ENCODE results near the gene LRRTM2.

The LRRTM2 gene

GRCh38 chr5:138912093-138912492 is 37.0 kb upstream of the LRRTM2 start:
- in situ Hi-C loops (cut with HindIII; ENCODE audit: low sequenced_read_pairs): no loop called here
- DNase-seq (ENCODE audit: low read depth): no peak
- no peak overlapping the region for H3K4me3 ChIP-seq (ENCODE audit: low read depth, low read length)
- no peak for TF ChIP-seq CTCF (IDR thresholded peaks at IDR 0.05; ENCODE audit: low read depth, low read length, missing control alignments)

- TF ChIP-seq CTCF (IDR thresholded peaks at IDR 0.05; ENCODE audit: low read depth, low read length, missing control alignments): no peak
- H3K4me3 ChIP-seq (ENCODE audit: low read depth, low read length): no peak overlapping the region
- in situ Hi-C loops (cut with HindIII; ENCODE audit: low sequenced_read_pairs): no loop called here
- peak; percentile 39 for DNase-seq (ENCODE audit: low read depth)
These were observed 36.3 kb upstream of the LRRTM2 start for GRCh38 chr5:138911441-138911840.

- DNase-seq (ENCODE audit: low read depth): no peak
- no peak overlapping the region for H3K4me3 ChIP-seq (ENCODE audit: low read depth, low read length)
- no peak for TF ChIP-seq CTCF (IDR thresholded peaks at IDR 0.05; ENCODE audit: low read depth, low read length, missing control alignments)
- in situ Hi-C loops (cut with HindIII; ENCODE audit: low sequenced_read_pairs): no loop called here
These were observed 35.5 kb upstream of the LRRTM2 start for GRCh38 chr5:138910546-138911185.

GRCh38 chr5:138909734-138910133 is 34.6 kb upstream of the LRRTM2 start:
- DNase-seq (ENCODE audit: low read depth): no peak
- no peak for TF ChIP-seq CTCF (IDR thresholded peaks at IDR 0.05; ENCODE audit: low read depth, low read length, missing control alignments)
- in situ Hi-C loops (cut with HindIII; ENCODE audit: low sequenced_read_pairs): no loop called here
- H3K4me3 ChIP-seq (ENCODE audit: low read depth, low read length): no peak overlapping the region

- DNase-seq (ENCODE audit: low read depth): no peak
- in situ Hi-C loops (cut with HindIII; ENCODE audit: low sequenced_read_pairs): no loop called here
- H3K4me3 ChIP-seq (ENCODE audit: low read depth, low read length): no peak overlapping the region
- no peak for TF ChIP-seq CTCF (IDR thresholded peaks at IDR 0.05; ENCODE audit: low read depth, low read length, missing control alignments)
These were observed 30.4 kb upstream of the LRRTM2 start for GRCh38 chr5:138905541-138905940.

GRCh38 chr5:138903130-138903775 is 28.1 kb upstream of the LRRTM2 start:
- in situ Hi-C loops (cut with HindIII; ENCODE audit: low sequenced_read_pairs): no loop called here
- peak; percentile 19 for DNase-seq (ENCODE audit: low read depth)
- no peak for TF ChIP-seq CTCF (IDR thresholded peaks at IDR 0.05; ENCODE audit: low read depth, low read length, missing control alignments)

More at GRCh38 chr5:138903130-138903775, 28.1 kb upstream of the LRRTM2 start:
- H3K4me3 ChIP-seq (ENCODE audit: low read depth, low read length): no peak overlapping the region

All from astrocyte of the cerebellum (primary cell).